K562 (cell line): ENCODE data around the gene SRP9. TPM values are rescaled to one million over a fixed set of nuclear protein-coding genes. Genes with fewer than 3 reads are reported as not detected.

Source experiments
- BDP1 ChIP-seq: IDR thresholded peaks from 3 replicates; pipeline ENCODE4 v1.6.1; 2011; ENCODE audit not compliant: insufficient read length, insufficient read depth
- CBFA2T3 ChIP-seq: fragments of 450-650 bp; IDR thresholded peaks from 2 replicates; pipeline ENCODE4 v1.6.1; 2017
- CEBPB ChIP-seq: fragments of 450-650 bp; IDR thresholded peaks from 2 replicates; pipeline ENCODE4 v1.6.1; 2016; ENCODE audit warnings: missing genetic modification characterization, missing compliant biosample characterization
- ETV6 ChIP-seq, 3 experiments: fragments of 150-350 bp in 1 of 3; sonication (generic) in 1 of 3; formaldehyde crosslinking in 1 of 3; IDR thresholded peaks; 2 replicates each; pipeline versions ENCODE4 v1.6.1 to v1.8.0; 2014 to 2022; ENCODE audit warnings: borderline replicate concordance in 2 of 3, low read depth in 2 of 3, antibody characterized with exemption in 1 of 3, low read length in 1 of 3, mild to moderate bottlenecking in 1 of 3, missing genetic modification reagents in 1 of 3
- ILF3 ChIP-seq: fragments of 450-650 bp; IDR thresholded peaks from 2 replicates; pipeline ENCODE4 v1.6.1; 2018; ENCODE audit warnings: antibody characterized with exemption, mild to moderate bottlenecking, moderate library complexity, borderline replicate concordance
- KDM5B ChIP-seq: fragments of 200-600 bp; sonication (generic); IDR thresholded peaks from 2 replicates; pipeline ENCODE4 v1.6.1; 2012; ENCODE audit warnings: low read depth, mild to moderate bottlenecking, moderate library complexity, low read length, control low read depth, inconsistent platforms; ENCODE audit not compliant: insufficient replicate concordance
- MAZ ChIP-seq, 2 experiments: fragments of 450-650 bp in 1 of 2; sonication (generic) in 1 of 2; formaldehyde crosslinking; IDR thresholded peaks in 1 of 2; conservative IDR thresholded peaks in 1 of 2; 2 replicates each; pipeline versions ENCODE4 v1.4.0 to v1.5.0; 2020; ENCODE audit warnings: mild to moderate bottlenecking in 1 of 2, missing genetic modification reagents in 1 of 2
- MEIS2 ChIP-seq: fragments of 450-650 bp; IDR thresholded peaks from 2 replicates; pipeline ENCODE4 v1.6.1; 2014; ENCODE audit warnings: mild to moderate bottlenecking; ENCODE audit not compliant: partially characterized antibody
- MYNN ChIP-seq, 2 experiments: sonication (generic); formaldehyde crosslinking in 1 of 2; IDR thresholded peaks; 2 replicates each; pipeline versions ENCODE4 v1.5.0 to v1.6.1; 2016 to 2020; ENCODE audit warnings: antibody characterized with exemption in 1 of 2, missing genetic modification reagents in 1 of 2
- PKNOX1 ChIP-seq: fragments of 450-650 bp; IDR thresholded peaks from 2 replicates; pipeline ENCODE4 v1.6.1; 2016
- POLR2A ChIP-seq: fragments of 450-650 bp; conservative IDR thresholded peaks from 2 replicates; pipeline ENCODE4 v1.6.1; 2016
- POU5F1 ChIP-seq: fragments of 150-350 bp; IDR thresholded peaks from 2 replicates; pipeline ENCODE4 v1.6.1; 2014; ENCODE audit warnings: borderline replicate concordance, low read length, low read depth, mild to moderate bottlenecking; ENCODE audit not compliant: partially characterized antibody
- SMAD4 ChIP-seq: fragments of 250-450 bp; sonication (Bioruptor Pico); conservative IDR thresholded peaks from 2 replicates; pipeline ENCODE4 v1.8.0; 2021; ENCODE audit warnings: inconsistent platforms, mild to moderate bottlenecking, moderate library complexity
- STAT5A ChIP-seq: IDR thresholded peaks from 2 replicates; pipeline ENCODE4 v1.6.1; 2012; ENCODE audit warnings: low read length, inconsistent platforms, borderline replicate concordance
- TARDBP ChIP-seq: fragments of 450-650 bp; IDR thresholded peaks from 2 replicates; pipeline ENCODE4 v1.6.1; 2016
- XRCC5 ChIP-seq: fragments of 200-400 bp; formaldehyde crosslinking; IDR thresholded peaks from 2 replicates; pipeline ENCODE4 v1.6.1; 2017; ENCODE audit warnings: low read depth, mild to moderate bottlenecking, low read length
- ZBED1 ChIP-seq: IDR thresholded peaks from 2 replicates; pipeline ENCODE4 v1.6.1; 2014
- ZNF408 ChIP-seq: fragments of 250-450 bp; sonication (Bioruptor Pico); IDR thresholded peaks from 2 replicates; pipeline ENCODE4 v1.4.0; 2020; ENCODE audit warnings: low read depth, mild to moderate bottlenecking, moderate library complexity
- ZNF561 ChIP-seq: fragments of 450-650 bp; formaldehyde crosslinking; conservative IDR thresholded peaks from 2 replicates; pipeline ENCODE4 v1.4.0; 2020; ENCODE audit warnings: mild to moderate bottlenecking, moderate library complexity
- polyA plus RNA-seq, 8 experiments: library from polyadenylated mRNA; depleted of rRNA in 4 of 8; stranded (reverse) in 5 of 8; unstranded in 3 of 8; fragments of >200 nt; fragmentation: Nextera tagmentation in 2 of 8; fragmentation: Illumina TruSeq in 1 of 8; extraction: Ambion mirVana in 2 of 8; extraction: Trizol in 1 of 8; gene quantifications; 2 replicates each; pipeline versions ENCODE4 v1.2.1 to v1.2.3, GENCODE V29; 2011 to 2014; ENCODE audit warnings: inconsistent platforms in 1 of 8, missing spikeins in 1 of 8
- total RNA-seq, 7 experiments: library from RNA; depleted of rRNA in 6 of 7; stranded (reverse); fragments of >200 nt in 6 of 7; fragmentation: Illumina TruSeq in 2 of 7; extraction: Trizol in 2 of 7; gene quantifications; 2 replicates each; pipeline versions ENCODE4 v1.2.1 to v1.2.3, GENCODE V29; 2011 to 2021; ENCODE audit warnings: low replicate concordance in 1 of 7
- TF ChIP-seq, protein P1 (sequence below), 2 experiments: IDR thresholded peaks in 1 of 2; conservative IDR thresholded peaks in 1 of 2; 2 replicates each; pipeline ENCODE4 v1.6.1; 2016; ENCODE audit warnings: low read depth in 2 of 2, mild to moderate bottlenecking in 1 of 2, missing compliant biosample characterization in 1 of 2, missing genetic modification characterization in 1 of 2, moderate library complexity in 1 of 2
- TF ChIP-seq, protein P2 (sequence below): fragments of 250-450 bp; sonication (Bioruptor Pico); IDR thresholded peaks from 2 replicates; pipeline ENCODE4 v1.5.0; 2021; ENCODE audit warnings: mild to moderate bottlenecking, borderline replicate concordance
- TF ChIP-seq, protein P3 (sequence below): sonication (generic); formaldehyde crosslinking; IDR thresholded peaks from 2 replicates; pipeline ENCODE4 v1.8.1; 2023; ENCODE audit warnings: mild to moderate bottlenecking, missing genetic modification reagents

Gene SRP9
- total and polyA plus RNA-seq, 9 of the 15 experiments (the other 6 are each of a cell fraction or from before 2014, with no cell fraction given): 273 to 1,892 (median 668) TPM

DNA sequence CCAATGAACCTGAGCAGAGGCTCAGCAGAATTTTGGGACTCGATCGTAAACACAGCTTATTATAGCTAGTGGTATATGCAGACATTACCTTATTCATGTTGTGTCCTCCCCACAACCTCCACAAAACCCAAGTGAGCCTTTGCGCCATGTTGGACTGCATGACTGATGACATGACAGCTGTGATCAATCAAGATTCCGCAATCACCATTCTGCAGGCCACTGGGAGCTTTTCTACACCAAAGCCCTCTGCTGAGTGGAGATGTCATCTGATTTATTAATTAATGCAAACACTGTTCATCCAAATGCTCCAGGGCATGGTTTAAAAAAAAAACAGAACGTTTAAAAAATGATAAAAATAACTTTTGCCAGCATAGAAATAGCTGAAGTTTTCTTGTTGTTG is 7.9 kb upstream of the SRP9 start (continued):
- no peak for TF ChIP-seq MAZ (CRISPR knock-in tag; conservative IDR thresholded peaks at IDR 0.05 in 1 of 2, IDR thresholded peaks at IDR 0.05 in 1 of 2)
- TF ChIP-seq SMAD4 (CRISPR knock-in tag): no peak
- TF ChIP-seq ZBED1: no peak
- TF ChIP-seq ZNF408: no peak
- TF ChIP-seq MEIS2: peak; percentile 94
- TF ChIP-seq, protein P1, sequence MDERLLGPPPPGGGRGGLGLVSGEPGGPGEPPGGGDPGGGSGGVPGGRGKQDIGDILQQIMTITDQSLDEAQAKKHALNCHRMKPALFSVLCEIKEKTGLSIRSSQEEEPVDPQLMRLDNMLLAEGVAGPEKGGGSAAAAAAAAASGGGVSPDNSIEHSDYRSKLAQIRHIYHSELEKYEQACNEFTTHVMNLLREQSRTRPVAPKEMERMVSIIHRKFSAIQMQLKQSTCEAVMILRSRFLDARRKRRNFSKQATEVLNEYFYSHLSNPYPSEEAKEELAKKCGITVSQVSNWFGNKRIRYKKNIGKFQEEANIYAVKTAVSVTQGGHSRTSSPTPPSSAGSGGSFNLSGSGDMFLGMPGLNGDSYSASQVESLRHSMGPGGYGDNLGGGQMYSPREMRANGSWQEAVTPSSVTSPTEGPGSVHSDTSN (CRISPR knock-in tag; IDR thresholded peaks at IDR 0.05; ENCODE audit: low read depth): peak; percentile 42; the same call in 1 of the 2 replicates
- TF ChIP-seq, protein P1 (tag; conservative IDR thresholded peaks at IDR 0.05; ENCODE audit: low read depth): peak; percentile 95
- no peak for TF ChIP-seq TARDBP
- no peak for TF ChIP-seq ETV6 (IDR thresholded peaks at IDR 0.05; ENCODE audit: borderline replicate concordance in 1 of 2, low read depth in 2 of 2, low read length in 1 of 2)
- no peak for TF ChIP-seq ETV6 (CRISPR knock-in tag; IDR thresholded peaks at IDR 0.05; ENCODE audit: borderline replicate concordance)
- TF ChIP-seq, protein P2, sequence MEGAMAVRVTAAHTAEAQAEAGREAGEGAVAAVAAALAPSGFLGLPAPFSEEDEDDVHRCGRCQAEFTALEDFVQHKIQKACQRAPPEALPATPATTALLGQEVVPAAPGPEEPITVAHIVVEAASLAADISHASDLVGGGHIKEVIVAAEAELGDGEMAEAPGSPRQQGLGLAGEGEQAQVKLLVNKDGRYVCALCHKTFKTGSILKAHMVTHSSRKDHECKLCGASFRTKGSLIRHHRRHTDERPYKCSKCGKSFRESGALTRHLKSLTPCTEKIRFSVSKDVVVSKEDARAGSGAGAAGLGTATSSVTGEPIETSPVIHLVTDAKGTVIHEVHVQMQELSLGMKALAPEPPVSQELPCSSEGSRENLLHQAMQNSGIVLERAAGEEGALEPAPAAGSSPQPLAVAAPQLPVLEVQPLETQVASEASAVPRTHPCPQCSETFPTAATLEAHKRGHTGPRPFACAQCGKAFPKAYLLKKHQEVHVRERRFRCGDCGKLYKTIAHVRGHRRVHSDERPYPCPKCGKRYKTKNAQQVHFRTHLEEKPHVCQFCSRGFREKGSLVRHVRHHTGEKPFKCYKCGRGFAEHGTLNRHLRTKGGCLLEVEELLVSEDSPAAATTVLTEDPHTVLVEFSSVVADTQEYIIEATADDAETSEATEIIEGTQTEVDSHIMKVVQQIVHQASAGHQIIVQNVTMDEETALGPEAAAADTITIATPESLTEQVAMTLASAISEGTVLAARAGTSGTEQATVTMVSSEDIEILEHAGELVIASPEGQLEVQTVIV (CRISPR knock-in tag): no peak
- no peak for TF ChIP-seq XRCC5
- no peak for TF ChIP-seq ILF3
- 0 out of 2 replicates have a peak, but pooled peaks have one; percentile 7 for TF ChIP-seq CBFA2T3
- no peak for TF ChIP-seq POU5F1
- TF ChIP-seq BDP1: no peak
- no peak for TF ChIP-seq KDM5B
- TF ChIP-seq CEBPB (tag): peak; percentile 93
- no peak for TF ChIP-seq STAT5A
- TF ChIP-seq MYNN (IDR thresholded peaks at IDR 0.05): no peak
- TF ChIP-seq MYNN (CRISPR knock-in tag; IDR thresholded peaks at IDR 0.05): no peak
- TF ChIP-seq ZNF561: no peak
- TF ChIP-seq, protein P3, sequence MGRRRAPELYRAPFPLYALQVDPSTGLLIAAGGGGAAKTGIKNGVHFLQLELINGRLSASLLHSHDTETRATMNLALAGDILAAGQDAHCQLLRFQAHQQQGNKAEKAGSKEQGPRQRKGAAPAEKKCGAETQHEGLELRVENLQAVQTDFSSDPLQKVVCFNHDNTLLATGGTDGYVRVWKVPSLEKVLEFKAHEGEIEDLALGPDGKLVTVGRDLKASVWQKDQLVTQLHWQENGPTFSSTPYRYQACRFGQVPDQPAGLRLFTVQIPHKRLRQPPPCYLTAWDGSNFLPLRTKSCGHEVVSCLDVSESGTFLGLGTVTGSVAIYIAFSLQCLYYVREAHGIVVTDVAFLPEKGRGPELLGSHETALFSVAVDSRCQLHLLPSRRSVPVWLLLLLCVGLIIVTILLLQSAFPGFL: no peak
- no peak for TF ChIP-seq POLR2A
- peak; percentile 65 for TF ChIP-seq PKNOX1
